ENCODE measurements around the gene GCSH. TPM values are rescaled to one million over a fixed set of nuclear protein-coding genes. Genes with fewer than 3 reads are reported as not detected.
"Not testable (repeated sequence)": the region's sequence is repeated elsewhere in the genome, so short reads cannot be mapped to it uniquely, and the experiment has no call there.

The GCSH gene
- total RNA-seq, 4 donors from 2014 or later, result 48.8 to 82.1 (median 60.7) TPM

- H3K9me3 ChIP-seq, result no peaks in the 10 kb centered on the region
- intact Hi-C loops (cut with DNase I), result no loop called here
- no peak for DNase-seq
These were observed 20.1 kb upstream of the GCSH start for GRCh38 chr16:81116285-81116684.

DNA sequence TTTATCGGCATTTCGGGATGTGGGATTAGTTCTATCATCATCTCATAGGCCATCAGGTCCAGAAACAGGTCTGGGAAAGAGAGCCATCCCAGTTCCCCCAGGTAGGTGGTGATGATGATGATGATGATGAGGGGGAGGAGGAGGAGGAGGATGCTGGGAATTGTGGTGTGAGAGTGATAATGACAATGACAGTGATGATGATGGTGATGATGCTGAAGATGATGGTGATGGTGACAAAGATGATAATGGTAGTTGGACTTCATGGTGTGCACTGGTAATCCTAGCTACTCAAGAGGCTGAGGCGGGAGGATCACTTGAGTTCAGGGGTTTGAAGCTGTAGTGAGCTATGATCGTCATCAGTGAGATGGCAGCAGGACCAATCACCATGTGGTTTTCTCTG lies 16.3 kb upstream of the GCSH start:
- intact Hi-C loops (cut with DNase I), result no loop called here
- Histone ChIP-seq H3K4me1 (no peaks in the 10 kb centered on the region), H3K27me3 (no peaks in the 10 kb centered on the region), H3K9me3 (no peaks in the 10 kb centered on the region), H3K4me3 (replicated peaks in 1 of 3) (no peak overlapping the region), H3K27ac (no peak overlapping the region), H3K36me3 (no peaks in the 10 kb centered on the region)
- TF ChIP-seq POLR2A (IDR thresholded peaks at IDR 0.05), result no peak
- no peak for TF ChIP-seq CTCF (IDR thresholded peaks at IDR 0.05)
- 93 to 96% methylated on average over 4 of the region's 4 CpGs for whole genome bisulfite sequencing, 2 donors
- no peak for DNase-seq

More at GRCh38 chr16:81116285-81116684, 20.1 kb upstream of the GCSH start:
- Histone ChIP-seq H3K27ac (no peak overlapping the region), H3K36me3 (no peaks in the 10 kb centered on the region), H3K27me3 (no peaks in the 10 kb centered on the region), H3K4me1 (peaks cover 0 to 5% of the 10 kb centered on the region in 2 donors), H3K4me3 (replicated peaks in 1 of 3) (no peak overlapping the region)
- WGBS, 2 donors, result 82 to 87% methylated on average over 3 to 9 of the region's 9 CpGs
- no peak for TF ChIP-seq POLR2A (IDR thresholded peaks at IDR 0.05)
- TF ChIP-seq CTCF (IDR thresholded peaks at IDR 0.05), result no peak

GRCh38 chr16:81109274-81109673 lies 13.1 kb upstream of the GCSH start:
- H3K4me1 ChIP-seq; intact Hi-C loops (cut with DNase I); DNase-seq; H3K27me3 ChIP-seq; H3K36me3 ChIP-seq; H3K4me3 ChIP-seq (replicated peaks in 1 of 3); H3K27ac ChIP-seq; H3K9me3 ChIP-seq: not testable (repeated sequence)
- 89 to 96% methylated on average over 6 of the region's 6 CpGs for WGBS, 2 donors

GRCh38 chr16:81107511-81107910 lies 11.3 kb upstream of the GCSH start:
- 76 to 78% methylated on average over 8 to 11 of the region's 11 CpGs for WGBS, 2 donors
- no peaks in the 10 kb centered on the region for H3K9me3 ChIP-seq
- H3K27me3 ChIP-seq, result no peaks in the 10 kb centered on the region
- TF ChIP-seq CTCF (IDR thresholded peaks at IDR 0.05), result no peak
- no peak for TF ChIP-seq POLR2A (IDR thresholded peaks at IDR 0.05)
- H3K36me3 ChIP-seq, result no peaks in the 10 kb centered on the region
- no peak for DNase-seq
- intact Hi-C loops (cut with DNase I), result no loop called here
- H3K27ac ChIP-seq, result no peak overlapping the region
- no peaks in the 10 kb centered on the region for H3K4me1 ChIP-seq
- H3K4me3 ChIP-seq (replicated peaks in 1 of 3), result no peak overlapping the region

DNA sequence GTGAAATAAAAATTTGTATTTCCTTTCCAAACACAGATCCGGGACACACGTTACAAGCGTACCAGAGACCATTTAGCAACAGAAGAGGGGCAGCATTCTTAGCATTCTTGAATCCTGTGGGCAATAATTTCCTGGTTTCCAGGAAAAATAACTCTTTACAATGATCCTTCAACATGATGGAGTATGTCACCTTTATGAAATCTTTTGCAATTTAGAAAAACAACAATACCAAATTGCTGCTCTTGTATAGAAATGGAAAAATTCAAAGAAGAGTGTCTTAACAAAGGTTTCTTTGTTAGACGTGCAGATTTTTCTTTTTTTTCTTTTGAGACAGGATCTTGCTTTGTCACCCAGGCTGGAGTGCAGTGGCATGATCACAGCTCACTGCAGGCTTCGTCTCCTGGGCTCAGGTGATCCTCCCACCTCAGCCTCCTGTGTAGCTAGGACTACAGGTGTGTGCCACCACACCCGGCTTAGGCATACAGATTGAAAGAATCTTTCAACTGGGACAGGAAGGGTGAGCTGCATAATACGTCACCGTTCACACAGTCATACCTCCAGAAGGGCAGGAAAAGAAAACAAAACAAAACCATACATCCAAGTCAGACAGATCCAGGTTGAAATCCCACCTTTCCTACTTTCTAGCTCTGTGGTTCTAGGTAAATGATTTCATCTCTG lies 10.8 kb upstream of the GCSH start:
- intact Hi-C loops (cut with DNase I), result no loop called here
- Histone ChIP-seq H3K9me3 (no peaks in the 10 kb centered on the region), H3K27me3 (no peaks in the 10 kb centered on the region), H3K4me1 (no peaks in the 10 kb centered on the region), H3K27ac (no peak overlapping the region), H3K36me3 (no peaks in the 10 kb centered on the region), H3K4me3 (replicated peaks in 1 of 3) (no peak overlapping the region)
- 42 to 70% methylated on average over 8 of the region's 8 CpGs for WGBS, 2 donors
- DNase-seq, result no peak
- TF ChIP-seq CTCF (IDR thresholded peaks at IDR 0.05) (no peak), POLR2A (IDR thresholded peaks at IDR 0.05) (no peak)
